ENCODE results near the gene PDCL3.

DNA sequence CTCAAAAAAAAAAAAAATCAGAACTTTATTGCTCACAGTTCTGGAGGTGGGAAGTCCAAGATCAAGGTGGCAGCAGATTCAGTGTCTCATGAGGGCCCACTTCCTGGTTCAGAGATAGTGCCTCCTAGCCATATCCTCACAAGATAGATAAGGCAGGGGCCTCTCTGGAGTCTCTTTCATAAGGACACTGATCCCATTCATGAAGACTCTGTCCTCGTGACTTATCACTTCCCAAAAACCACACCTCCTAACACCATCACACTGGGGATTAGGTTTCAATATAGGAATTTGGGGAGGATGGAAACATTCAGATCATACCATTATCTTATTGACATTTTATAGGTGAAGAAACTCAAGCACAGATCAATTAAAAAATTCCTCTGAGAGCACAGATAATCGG lies 61.1 kb downstream of the PDCL3 start:
- no peak for TF ChIP-seq POLR2A (IDR thresholded peaks at IDR 0.05)
- TF ChIP-seq, protein P1, sequence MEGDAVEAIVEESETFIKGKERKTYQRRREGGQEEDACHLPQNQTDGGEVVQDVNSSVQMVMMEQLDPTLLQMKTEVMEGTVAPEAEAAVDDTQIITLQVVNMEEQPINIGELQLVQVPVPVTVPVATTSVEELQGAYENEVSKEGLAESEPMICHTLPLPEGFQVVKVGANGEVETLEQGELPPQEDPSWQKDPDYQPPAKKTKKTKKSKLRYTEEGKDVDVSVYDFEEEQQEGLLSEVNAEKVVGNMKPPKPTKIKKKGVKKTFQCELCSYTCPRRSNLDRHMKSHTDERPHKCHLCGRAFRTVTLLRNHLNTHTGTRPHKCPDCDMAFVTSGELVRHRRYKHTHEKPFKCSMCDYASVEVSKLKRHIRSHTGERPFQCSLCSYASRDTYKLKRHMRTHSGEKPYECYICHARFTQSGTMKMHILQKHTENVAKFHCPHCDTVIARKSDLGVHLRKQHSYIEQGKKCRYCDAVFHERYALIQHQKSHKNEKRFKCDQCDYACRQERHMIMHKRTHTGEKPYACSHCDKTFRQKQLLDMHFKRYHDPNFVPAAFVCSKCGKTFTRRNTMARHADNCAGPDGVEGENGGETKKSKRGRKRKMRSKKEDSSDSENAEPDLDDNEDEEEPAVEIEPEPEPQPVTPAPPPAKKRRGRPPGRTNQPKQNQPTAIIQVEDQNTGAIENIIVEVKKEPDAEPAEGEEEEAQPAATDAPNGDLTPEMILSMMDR (IDR thresholded peaks at IDR 0.05), result no peak

Data from heart left ventricle (tissue), 13 donors.